Measurements from ENCODE around the gene SLC9A4.

- no peak for TF ChIP-seq CTCF (conservative IDR thresholded peaks at IDR 0.05 in 1 of 2, IDR thresholded peaks at IDR 0.05 in 1 of 2; ENCODE audit: low read depth in 1 of 2, low read length in 2 of 2)
- TF ChIP-seq EZH2 (IDR thresholded peaks at IDR 0.05; ENCODE audit: low read length, missing control alignments): no peak
Observed at GRCh38 chr2:102432386-102432785, 40.6 kb upstream of the SLC9A4 start.

Data from fibroblast of lung (primary cell).